Activated T-helper 2 cell treated with anti-CD3 and anti-CD28 coated beads, Interferon-gamma antibody, Interleukin-2, Interleukin-4, amounts not matched to agents 10 μg/mL and 5 μg/mL and 100 μg/mL, durations not matched to agents 14 hours and 24 hours and 36 hours (primary cell): ENCODE results near the gene PTGES. TPM values are rescaled to one million over a fixed set of nuclear protein-coding genes. Genes with fewer than 3 reads are reported as not detected.
"Not testable (repeated sequence)": the region's sequence is repeated elsewhere in the genome, so short reads cannot be mapped to it uniquely, and the experiment has no call there.

Source experiments
- DNase-seq: peaks from one replicate; pipeline ENCODE4 v3.0.0; 2021; ENCODE audit warnings: low spot score
- H3K27ac Mint-ChIP-seq: one replicate; pipeline ENCODE4 v1.8.0; 2021; ENCODE audit warnings: mixed read lengths
- H3K27me3 Mint-ChIP-seq: one replicate; pipeline ENCODE4 v1.8.0; 2021; ENCODE audit warnings: low read depth, mixed read lengths
- H3K36me3 Mint-ChIP-seq: one replicate; pipeline ENCODE4 v1.8.0; 2021; ENCODE audit warnings: low read depth, mixed read lengths
- H3K4me1 Mint-ChIP-seq: one replicate; pipeline ENCODE4 v1.8.0; 2021; ENCODE audit warnings: low read depth, mixed read lengths
- H3K4me3 Mint-ChIP-seq: one replicate; pipeline ENCODE4 v1.8.0; 2021; ENCODE audit warnings: low read depth, mild to moderate bottlenecking, moderate library complexity, mixed read lengths
- H3K9me3 Mint-ChIP-seq: one replicate; pipeline ENCODE4 v1.8.0; 2021; ENCODE audit warnings: mixed read lengths
- intact Hi-C: fragments of 100-400 bp; cut with micrococcal nuclease; formaldehyde crosslinking; loops from one replicate; pipeline ENCODE4 v1.15.1; 2023
- total RNA-seq: library from RNA; stranded (reverse); gene quantifications from 2 replicates; pipeline ENCODE4 v1.2.3, GENCODE V29; 2022

The PTGES gene
- total RNA-seq, 1 donor from 2014 or later = 0.39 TPM

GRCh38 chr9:129762985-129763926, 10.4 kb upstream of the PTGES start:
- no peaks in the 10 kb centered on the region for H3K9me3 Mint-ChIP-seq
- no peak for DNase-seq
- H3K4me3 Mint-ChIP-seq = no peak overlapping the region

GRCh38 chr9:129762370-129762984, 9.6 kb upstream of the PTGES start:
- peaks cover 13% of the 10 kb centered on the region for H3K27me3 Mint-ChIP-seq

More at GRCh38 chr9:129762985-129763926, 10.4 kb upstream of the PTGES start:
- Mint-ChIP-seq H3K27ac (no peak overlapping the region), H3K36me3 (no peaks in the 10 kb centered on the region), H3K27me3 (peaks cover 9% of the 10 kb centered on the region), H3K4me1 (peaks cover 5% of the 10 kb centered on the region)
- intact Hi-C loops = no loop called here

DNA sequence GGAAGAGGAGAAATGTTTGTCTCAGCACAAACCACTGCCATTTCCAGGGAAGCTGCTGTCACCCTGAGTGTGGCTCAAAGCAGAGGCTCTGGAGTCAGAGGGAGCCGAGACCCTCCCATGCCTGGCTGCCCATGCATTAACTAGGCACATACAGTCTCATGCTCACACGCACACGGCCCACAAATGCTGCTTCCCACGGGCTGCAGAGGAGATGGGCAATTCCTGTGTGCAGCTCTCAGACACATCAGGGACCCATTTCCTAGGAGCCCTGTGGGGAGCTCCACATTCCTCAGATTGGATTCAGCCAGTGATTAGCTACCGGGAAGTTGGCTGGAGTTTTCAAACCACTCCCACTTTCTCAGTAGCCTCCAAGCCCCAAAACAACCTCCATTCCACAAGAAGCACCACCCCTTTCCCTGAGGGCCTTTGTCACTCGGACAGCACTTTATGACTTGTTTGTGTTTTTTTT, 9.1 kb upstream of the PTGES start:
- no peaks in the 10 kb centered on the region for H3K9me3 Mint-ChIP-seq
- no peaks in the 10 kb centered on the region for H3K36me3 Mint-ChIP-seq
- intact Hi-C loops = no loop called here
- DNase-seq = no peak
- no peak overlapping the region for H3K27ac Mint-ChIP-seq
- H3K4me1 Mint-ChIP-seq = peaks cover 9% of the 10 kb centered on the region
- peaks cover 13% of the 10 kb centered on the region for H3K27me3 Mint-ChIP-seq
- no peak overlapping the region for H3K4me3 Mint-ChIP-seq

More at GRCh38 chr9:129762370-129762984, 9.6 kb upstream of the PTGES start:
- H3K36me3 Mint-ChIP-seq, H3K4me3 Mint-ChIP-seq, H3K27ac Mint-ChIP-seq, H3K9me3 Mint-ChIP-seq, intact Hi-C loops, DNase-seq, H3K4me1 Mint-ChIP-seq: not testable (repeated sequence)

GRCh38 chr9:129761293-129761900, 8.6 kb upstream of the PTGES start:
- Mint-ChIP-seq H3K27ac (no peak overlapping the region), H3K9me3 (no peaks in the 10 kb centered on the region), H3K27me3 (peaks cover 13% of the 10 kb centered on the region), H3K4me3 (no peak overlapping the region), H3K36me3 (no peaks in the 10 kb centered on the region), H3K4me1 (peaks cover 7% of the 10 kb centered on the region)
- DNase-seq = no peak
- intact Hi-C loops = no loop called here

DNA sequence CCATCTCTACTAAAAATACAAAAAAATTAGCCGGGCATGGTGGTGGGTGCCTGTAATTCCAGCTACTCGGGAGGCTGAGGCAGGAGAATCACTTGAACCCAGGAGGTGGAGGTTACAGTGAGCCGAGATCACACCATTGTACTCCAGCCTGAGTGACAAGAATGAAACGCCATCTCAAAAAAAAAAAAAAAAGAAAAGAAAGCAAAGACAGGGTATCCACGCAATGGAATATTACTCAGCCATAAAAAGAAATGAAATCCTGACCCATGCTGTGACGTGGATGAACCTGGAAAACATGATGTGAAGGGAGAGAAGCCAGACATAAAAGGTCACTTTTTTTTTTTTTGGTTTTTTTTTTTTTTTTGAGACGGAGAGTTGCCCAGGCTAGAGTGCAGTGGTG, 7.9 kb upstream of the PTGES start:
- peaks cover 13% of the 10 kb centered on the region for H3K27me3 Mint-ChIP-seq
- DNase-seq, H3K9me3 Mint-ChIP-seq, H3K36me3 Mint-ChIP-seq, H3K27ac Mint-ChIP-seq, H3K4me3 Mint-ChIP-seq, H3K4me1 Mint-ChIP-seq, intact Hi-C loops: not testable (repeated sequence)

DNA sequence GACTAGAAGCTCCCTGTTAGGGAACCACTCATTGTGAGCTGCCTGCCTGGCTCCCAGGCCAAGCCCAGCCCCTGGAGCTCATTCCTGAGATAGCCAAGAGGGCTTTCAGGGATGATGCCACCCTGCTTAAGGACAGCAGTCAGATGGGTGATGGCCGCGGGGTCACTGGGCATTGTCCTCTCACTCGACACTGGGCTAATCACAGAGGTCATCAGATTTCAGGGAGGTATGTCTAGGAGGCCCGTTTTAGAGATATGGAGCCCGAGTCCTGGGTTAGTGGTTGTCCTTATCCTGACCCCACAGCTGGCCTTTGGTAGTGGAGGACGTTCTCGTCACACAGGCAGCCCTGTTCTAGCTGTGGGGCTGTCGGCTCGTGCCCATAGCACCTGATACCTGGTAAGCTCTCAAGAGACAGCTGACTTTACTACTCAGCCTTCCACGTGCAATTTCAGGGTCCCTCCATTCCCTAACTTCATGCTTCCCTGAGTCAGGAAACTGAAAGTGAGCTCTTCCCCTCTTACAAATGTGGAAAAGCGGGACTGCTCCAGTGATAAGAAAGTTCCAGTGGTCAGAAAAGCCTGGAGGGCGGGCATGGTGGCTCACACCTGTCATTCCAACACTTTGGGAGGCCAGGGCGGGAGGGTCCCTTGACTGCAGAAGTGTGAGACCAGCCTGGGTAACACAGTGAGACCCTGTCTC, 7.1 kb upstream of the PTGES start:
- H3K36me3 Mint-ChIP-seq = no peaks in the 10 kb centered on the region
- peaks cover 11% of the 10 kb centered on the region for H3K27me3 Mint-ChIP-seq
- H3K4me3 Mint-ChIP-seq = no peak overlapping the region
- H3K27ac Mint-ChIP-seq = no peak overlapping the region
- peaks cover 7% of the 10 kb centered on the region for H3K4me1 Mint-ChIP-seq
- intact Hi-C loops = no loop called here
- DNase-seq = no peak
- no peaks in the 10 kb centered on the region for H3K9me3 Mint-ChIP-seq

DNA sequence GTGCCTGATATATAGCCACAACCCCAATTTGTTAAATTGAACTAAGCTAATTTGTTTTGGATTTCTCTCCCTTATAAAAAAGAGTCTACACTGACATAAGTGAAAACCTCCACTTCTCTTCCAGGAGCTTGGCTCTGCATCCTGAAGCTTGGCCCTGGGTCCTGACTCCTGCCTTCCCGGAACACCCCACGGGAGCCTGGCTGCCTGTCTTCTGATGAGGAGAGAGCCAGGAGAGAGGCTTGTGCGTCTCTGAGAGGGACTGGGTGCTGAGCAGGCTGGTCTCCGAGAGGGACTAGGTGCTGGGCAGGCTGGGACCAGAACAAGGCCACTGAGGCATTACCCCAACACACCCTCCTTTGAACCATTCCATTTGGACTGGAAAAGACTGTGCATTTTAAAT, 6.5 kb upstream of the PTGES start:
- Mint-ChIP-seq H3K36me3 (no peaks in the 10 kb centered on the region), H3K4me3 (no peak overlapping the region), H3K9me3 (no peaks in the 10 kb centered on the region), H3K27me3 (peaks cover 11% of the 10 kb centered on the region), H3K27ac (no peak overlapping the region), H3K4me1 (peaks cover 7% of the 10 kb centered on the region)
- intact Hi-C loops = no loop called here
- no peak for DNase-seq

DNA sequence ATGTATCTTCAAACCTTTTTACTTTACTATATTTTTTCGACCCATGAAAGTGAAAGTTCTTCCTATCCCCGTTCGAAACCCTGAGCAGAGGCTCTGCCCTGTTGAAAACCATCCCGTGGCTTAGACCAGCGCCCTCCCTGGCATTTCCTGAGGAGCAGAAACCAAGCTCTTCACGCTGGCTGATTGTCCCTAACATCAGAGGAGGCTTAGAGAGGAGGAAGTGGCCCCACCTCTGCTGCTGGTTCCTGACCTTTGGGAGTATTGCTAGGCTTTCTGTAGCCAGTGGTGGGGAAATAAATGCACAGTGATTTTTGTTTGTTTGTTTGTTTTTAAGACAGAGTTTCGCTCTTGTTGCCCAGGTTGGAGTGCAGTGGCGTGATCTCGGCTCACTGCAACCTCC, 4.2 kb upstream of the PTGES start:
- H3K4me1 Mint-ChIP-seq = peaks cover 14% of the 10 kb centered on the region
- H3K27ac Mint-ChIP-seq = no peak overlapping the region
- intact Hi-C loops = no loop called here
- no peak overlapping the region for H3K4me3 Mint-ChIP-seq
- peaks cover 13% of the 10 kb centered on the region for H3K27me3 Mint-ChIP-seq
- H3K36me3 Mint-ChIP-seq = no peaks in the 10 kb centered on the region
- H3K9me3 Mint-ChIP-seq = no peaks in the 10 kb centered on the region
- no peak for DNase-seq

- intact Hi-C loops = no loop called here
- peaks cover 13% of the 10 kb centered on the region for H3K27me3 Mint-ChIP-seq
- no peak for DNase-seq
- H3K27ac Mint-ChIP-seq = no peak overlapping the region
- H3K4me3 Mint-ChIP-seq = no peak overlapping the region
- no peaks in the 10 kb centered on the region for H3K36me3 Mint-ChIP-seq
- H3K9me3 Mint-ChIP-seq = no peaks in the 10 kb centered on the region
- peaks cover 14% of the 10 kb centered on the region for H3K4me1 Mint-ChIP-seq
Observed at GRCh38 chr9:129756191-129756590, 3.3 kb upstream of the PTGES start.

DNA sequence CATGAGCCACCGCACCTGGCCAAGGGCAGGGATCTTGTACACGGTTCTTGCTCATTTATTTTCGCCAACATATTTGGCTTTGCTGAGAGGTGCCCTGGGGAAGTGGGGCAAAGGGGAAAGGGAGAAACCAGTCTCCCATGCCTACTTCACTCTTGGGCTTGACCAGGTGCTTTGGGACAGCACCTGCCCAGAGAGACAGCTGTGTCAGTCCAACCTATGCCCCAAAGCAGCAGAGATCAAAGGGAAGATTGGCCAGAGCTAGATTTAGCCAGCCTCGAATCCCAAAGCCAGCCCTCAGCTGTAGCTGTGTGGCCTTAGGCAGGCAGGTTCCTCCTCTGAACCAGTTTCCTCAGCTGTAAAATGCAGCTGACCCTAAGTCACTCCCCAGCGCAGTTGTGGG, 2.3 kb upstream of the PTGES start:
- no peaks in the 10 kb centered on the region for H3K36me3 Mint-ChIP-seq
- DNase-seq = no peak
- no peak overlapping the region for H3K27ac Mint-ChIP-seq
- intact Hi-C loops = no loop called here
- H3K27me3 Mint-ChIP-seq = peaks cover 13% of the 10 kb centered on the region
- H3K4me3 Mint-ChIP-seq = no peak overlapping the region
- H3K9me3 Mint-ChIP-seq = no peaks in the 10 kb centered on the region
- peaks cover 14% of the 10 kb centered on the region for H3K4me1 Mint-ChIP-seq

- Mint-ChIP-seq H3K27ac (no peak overlapping the region), H3K36me3 (no peaks in the 10 kb centered on the region), H3K9me3 (no peaks in the 10 kb centered on the region), H3K4me1 (peaks cover 11% of the 10 kb centered on the region), H3K27me3 (peaks cover 5% of the 10 kb centered on the region), H3K4me3 (no peak overlapping the region)
- intact Hi-C loops = no loop called here
- DNase-seq = no peak
Observed at GRCh38 chr9:129751841-129752801, 721 bp downstream of the PTGES start.
